Neural progenitor cell (in vitro differentiated cells): ENCODE data around the gene FAM162A. TPM values are rescaled to one million over a fixed set of nuclear protein-coding genes. Genes with fewer than 3 reads are reported as not detected.
A peak's percentile ranks its signal among the peaks of the same experiment; 100 is the strongest.

Source experiments
- DNase-seq: peaks from one replicate; pipeline ENCODE4 v3.0.0-alpha.2; 2016; ENCODE audit warnings: low spot score
- H2AFZ ChIP-seq: fragments of 200-600 bp; sonication (generic); replicated peaks from 2 replicates; pipeline ENCODE4 v1.6.1; 2016; ENCODE audit warnings: antibody characterized with exemption
- H3F3A ChIP-seq: fragments of 200-600 bp; sonication (generic); 2 replicates; pipeline ENCODE4 v1.6.1; 2016; ENCODE audit warnings: antibody characterized with exemption, low read depth
- H3K27ac ChIP-seq: fragments of 200-600 bp; sonication (generic); 2 replicates; pipeline ENCODE4 v1.5.1; 2016; ENCODE audit warnings: mild to moderate bottlenecking
- H3K27me3 ChIP-seq: fragments of 200-600 bp; sonication (generic); 2 replicates; pipeline ENCODE4 v1.6.1; 2016; ENCODE audit warnings: mild to moderate bottlenecking, moderate library complexity
- H3K36me3 ChIP-seq: fragments of 200-600 bp; sonication (generic); 2 replicates; pipeline ENCODE4 v1.5.1; 2016
- H3K4me1 ChIP-seq: fragments of 200-600 bp; sonication (generic); 2 replicates; pipeline ENCODE4 v1.6.1; 2016; ENCODE audit warnings: mixed run types
- H3K4me2 ChIP-seq: fragments of 200-600 bp; sonication (generic); 2 replicates; pipeline ENCODE4 v1.6.1; 2016
- H3K4me3 ChIP-seq: fragments of 200-600 bp; sonication (generic); 2 replicates; pipeline ENCODE4 v1.5.1; 2016
- H3K79me2 ChIP-seq: fragments of 200-600 bp; sonication (generic); 2 replicates; pipeline ENCODE4 v1.6.1; 2016; ENCODE audit warnings: low read depth
- H3K9ac ChIP-seq: fragments of 200-600 bp; sonication (generic); 2 replicates; pipeline ENCODE4 v1.6.1; 2016
- H3K9me3 ChIP-seq: fragments of 200-600 bp; sonication (generic); 2 replicates; pipeline ENCODE4 v1.5.1; 2016; ENCODE audit warnings: low read depth
- H4K20me1 ChIP-seq: fragments of 200-600 bp; sonication (generic); 2 replicates; pipeline ENCODE4 v1.6.1; 2016; ENCODE audit warnings: low read depth
- H3K27ac Mint-ChIP-seq: 3 replicates; pipeline ENCODE4 v1.8.0; 2021; ENCODE audit warnings: mixed read lengths
- H3K27me3 Mint-ChIP-seq: 2 replicates; pipeline ENCODE4 v1.8.0; 2022; ENCODE audit warnings: low read depth, mild to moderate bottlenecking, inconsistent platforms, moderate library complexity, mixed read lengths; ENCODE audit not compliant: insufficient read depth
- H3K36me3 Mint-ChIP-seq: 3 replicates; pipeline ENCODE4 v1.8.0; 2021; ENCODE audit warnings: mixed read lengths
- H3K4me1 Mint-ChIP-seq: 3 replicates; pipeline ENCODE4 v1.8.0; 2021; ENCODE audit warnings: mixed read lengths
- H3K4me3 Mint-ChIP-seq: 3 replicates; pipeline ENCODE4 v1.8.0; 2021; ENCODE audit warnings: mild to moderate bottlenecking, moderate library complexity, mixed read lengths
- H3K9me3 Mint-ChIP-seq: 3 replicates; pipeline ENCODE4 v1.8.0; 2020; ENCODE audit warnings: mixed read lengths
- EZH2 ChIP-seq: fragments of 200-600 bp; sonication (generic); IDR thresholded peaks from 2 replicates; pipeline ENCODE4 v1.6.1; 2017; ENCODE audit warnings: antibody characterized with exemption, mild to moderate bottlenecking, moderate library complexity
- EZH2phosphoT487 ChIP-seq: fragments of 200-600 bp; sonication (generic); IDR thresholded peaks from 2 replicates; pipeline ENCODE4 v1.6.1; 2017; ENCODE audit warnings: antibody characterized with exemption
- total RNA-seq: library from RNA; depleted of rRNA; stranded (reverse); fragments of >200 nt; gene quantifications from 2 replicates; pipeline ENCODE4 v1.2.3, GENCODE V29; 2015; ENCODE audit warnings: low replicate concordance
- TF ChIP-seq, protein P1 (sequence below): fragments of 200-600 bp; sonication (generic); IDR thresholded peaks from 2 replicates; pipeline ENCODE4 v1.5.1; 2017; ENCODE audit warnings: antibody characterized with exemption, mild to moderate bottlenecking

FAM162A gene
- total RNA-seq, 1 donor from 2014 or later = 66.1 TPM

DNA sequence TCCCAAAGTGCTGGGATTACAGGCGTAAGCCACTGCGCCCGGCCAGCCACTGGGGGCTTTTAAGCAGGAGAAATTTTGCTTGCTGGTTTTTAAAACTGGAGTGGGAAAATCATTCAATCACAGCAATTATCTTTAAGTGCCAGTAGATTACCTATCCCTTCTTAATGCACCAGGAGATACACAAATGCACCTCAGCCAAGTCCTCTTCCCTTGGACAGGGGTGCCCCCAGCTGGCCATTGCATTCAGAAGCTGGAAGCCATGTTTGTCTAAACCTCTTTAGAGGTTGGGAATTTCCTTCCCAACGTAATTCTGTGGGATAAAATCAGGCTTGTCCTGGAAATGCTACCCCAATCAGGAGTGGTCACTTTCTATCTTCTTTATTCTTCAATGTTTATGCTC, 27.6 kb upstream of the FAM162A start:
- Histone ChIP-seq H3K79me2 (no peaks in the 10 kb centered on the region), H3K27me3 (no peaks in the 10 kb centered on the region), H3K4me2 (no peak overlapping the region), H3K9me3 (no peaks in the 10 kb centered on the region), H3K36me3 (peaks cover 3% of the 10 kb centered on the region), H3F3A (peaks cover 5% of the 10 kb centered on the region), H3K4me1 (no peaks in the 10 kb centered on the region), H3K9ac (no peak overlapping the region), H2AFZ (no peak overlapping the region), H3K27ac (no peak overlapping the region), H4K20me1 (no peaks in the 10 kb centered on the region), H3K4me3 (no peak overlapping the region)
- TF ChIP-seq EZH2 (no peak), EZH2phosphoT487 (no peak)
- TF ChIP-seq, protein P1, sequence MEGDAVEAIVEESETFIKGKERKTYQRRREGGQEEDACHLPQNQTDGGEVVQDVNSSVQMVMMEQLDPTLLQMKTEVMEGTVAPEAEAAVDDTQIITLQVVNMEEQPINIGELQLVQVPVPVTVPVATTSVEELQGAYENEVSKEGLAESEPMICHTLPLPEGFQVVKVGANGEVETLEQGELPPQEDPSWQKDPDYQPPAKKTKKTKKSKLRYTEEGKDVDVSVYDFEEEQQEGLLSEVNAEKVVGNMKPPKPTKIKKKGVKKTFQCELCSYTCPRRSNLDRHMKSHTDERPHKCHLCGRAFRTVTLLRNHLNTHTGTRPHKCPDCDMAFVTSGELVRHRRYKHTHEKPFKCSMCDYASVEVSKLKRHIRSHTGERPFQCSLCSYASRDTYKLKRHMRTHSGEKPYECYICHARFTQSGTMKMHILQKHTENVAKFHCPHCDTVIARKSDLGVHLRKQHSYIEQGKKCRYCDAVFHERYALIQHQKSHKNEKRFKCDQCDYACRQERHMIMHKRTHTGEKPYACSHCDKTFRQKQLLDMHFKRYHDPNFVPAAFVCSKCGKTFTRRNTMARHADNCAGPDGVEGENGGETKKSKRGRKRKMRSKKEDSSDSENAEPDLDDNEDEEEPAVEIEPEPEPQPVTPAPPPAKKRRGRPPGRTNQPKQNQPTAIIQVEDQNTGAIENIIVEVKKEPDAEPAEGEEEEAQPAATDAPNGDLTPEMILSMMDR = peak; percentile 61
- H3K4me3 Mint-ChIP-seq = no peak overlapping the region
- H3K36me3 Mint-ChIP-seq = peaks cover 5% of the 10 kb centered on the region
- no peak overlapping the region for H3K27ac Mint-ChIP-seq
- peak; percentile 60 for DNase-seq
- no peaks in the 10 kb centered on the region for H3K9me3 Mint-ChIP-seq
- no peaks in the 10 kb centered on the region for H3K27me3 Mint-ChIP-seq
- H3K4me1 Mint-ChIP-seq = no peaks in the 10 kb centered on the region

DNA sequence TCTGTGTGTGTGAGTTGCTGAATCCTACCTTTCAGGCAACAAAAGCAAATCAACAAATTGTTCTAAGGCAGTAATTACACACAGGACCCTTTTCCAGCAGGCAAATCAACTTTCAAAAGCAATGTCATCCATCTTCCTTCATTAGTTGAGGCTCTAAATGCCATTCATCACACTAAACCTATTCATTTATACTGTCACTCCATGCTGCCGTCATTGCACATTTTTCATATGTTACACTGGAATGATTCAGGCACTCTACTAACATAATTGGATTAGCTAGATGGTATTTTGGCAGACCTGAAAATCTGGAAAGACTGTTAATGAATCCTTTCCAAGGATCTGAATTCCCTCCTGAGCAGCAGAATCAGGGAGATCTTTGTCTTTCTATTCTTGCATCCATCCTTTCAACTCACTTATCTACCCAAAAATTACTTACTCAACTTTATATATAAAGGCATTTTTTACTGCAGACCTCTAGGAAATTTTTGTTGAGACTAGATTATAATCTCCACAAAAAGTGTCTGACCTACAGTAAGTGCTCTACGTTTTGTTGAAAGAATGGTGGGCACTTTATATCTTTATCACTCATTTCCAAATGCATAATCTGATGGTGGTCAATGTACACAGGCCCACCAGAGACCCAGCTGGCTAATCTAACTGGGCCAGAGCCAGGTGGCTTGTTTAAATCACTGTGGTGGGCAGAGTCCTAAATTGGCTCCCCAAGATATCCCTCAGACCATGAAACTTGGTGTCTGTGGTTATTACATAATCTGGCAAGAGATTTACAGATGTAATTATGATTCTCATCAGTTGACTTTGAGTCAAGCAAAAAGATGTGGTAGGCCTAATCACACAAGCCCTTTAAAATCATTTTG, 25.9 kb upstream of the FAM162A start:
- Mint-ChIP-seq H3K9me3 (no peaks in the 10 kb centered on the region), H3K27ac (no peak overlapping the region), H3K4me3 (no peak overlapping the region), H3K36me3 (peaks cover 5% of the 10 kb centered on the region), H3K27me3 (no peaks in the 10 kb centered on the region), H3K4me1 (no peaks in the 10 kb centered on the region)
- no peak for TF ChIP-seq EZH2
- TF ChIP-seq EZH2phosphoT487 = no peak
- TF ChIP-seq, protein P1 = no peak
- DNase-seq = no peak
- no peaks in the 10 kb centered on the region for H3K27me3 ChIP-seq
- no peaks in the 10 kb centered on the region for H4K20me1 ChIP-seq
- H3F3A ChIP-seq = peaks cover 5% of the 10 kb centered on the region
- H3K4me2 ChIP-seq = no peak overlapping the region
- H3K79me2 ChIP-seq = no peaks in the 10 kb centered on the region
- no peak overlapping the region for H3K9ac ChIP-seq
- H2AFZ ChIP-seq = no peak overlapping the region
- H3K4me3 ChIP-seq = no peak overlapping the region
- H3K4me1 ChIP-seq = no peaks in the 10 kb centered on the region
- H3K9me3 ChIP-seq = no peaks in the 10 kb centered on the region
- H3K27ac ChIP-seq = no peak overlapping the region
- H3K36me3 ChIP-seq = peaks cover 8% of the 10 kb centered on the region

DNA sequence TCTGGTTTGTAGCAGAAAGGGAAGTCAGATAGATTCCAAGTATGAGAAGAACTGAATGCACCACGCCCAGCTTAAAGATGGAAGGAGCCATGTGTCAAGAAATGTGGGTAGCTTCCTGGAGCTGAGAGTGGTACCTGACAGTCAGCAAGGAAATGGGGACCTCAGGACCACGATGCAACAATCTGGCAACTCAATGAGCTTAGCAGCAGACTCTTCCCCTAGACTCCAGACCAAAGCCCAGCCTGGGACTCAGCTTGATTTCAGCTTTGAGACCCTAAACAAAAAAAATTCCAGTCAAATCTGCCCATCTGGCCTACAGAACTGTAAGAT, 25.3 kb upstream of the FAM162A start:
- DNase-seq = no peak
- H3K9ac ChIP-seq = no peak overlapping the region
- no peak overlapping the region for H2AFZ ChIP-seq
- H3K27ac ChIP-seq = no peak overlapping the region
- no peaks in the 10 kb centered on the region for H3K79me2 ChIP-seq
- H3K9me3 Mint-ChIP-seq = no peaks in the 10 kb centered on the region
- H3K4me3 ChIP-seq = no peak overlapping the region
- H3K4me1 Mint-ChIP-seq = no peaks in the 10 kb centered on the region
- no peak overlapping the region for H3K27ac Mint-ChIP-seq
- peaks cover 5% of the 10 kb centered on the region for H3F3A ChIP-seq
- no peaks in the 10 kb centered on the region for H3K27me3 Mint-ChIP-seq
- no peaks in the 10 kb centered on the region for H3K4me1 ChIP-seq
- H3K36me3 ChIP-seq = peaks cover 8% of the 10 kb centered on the region
- H3K9me3 ChIP-seq = no peaks in the 10 kb centered on the region
- TF ChIP-seq EZH2 = no peak
- TF ChIP-seq, protein P1 = no peak
- no peaks in the 10 kb centered on the region for H4K20me1 ChIP-seq
- no peaks in the 10 kb centered on the region for H3K27me3 ChIP-seq
- no peak overlapping the region for H3K4me3 Mint-ChIP-seq
- no peak overlapping the region for H3K4me2 ChIP-seq
- H3K36me3 Mint-ChIP-seq = peaks cover 5% of the 10 kb centered on the region
